ENCODE measurements around the gene GHDC. TPM values are rescaled to one million over a fixed set of nuclear protein-coding genes. Genes with fewer than 3 reads are reported as not detected.
A peak's percentile ranks its signal among the peaks of the same experiment; 100 is the strongest.

The GHDC gene
- total and polyA plus RNA-seq, 10 donors: 22.0 to 122 (median 39.6) TPM

DNA sequence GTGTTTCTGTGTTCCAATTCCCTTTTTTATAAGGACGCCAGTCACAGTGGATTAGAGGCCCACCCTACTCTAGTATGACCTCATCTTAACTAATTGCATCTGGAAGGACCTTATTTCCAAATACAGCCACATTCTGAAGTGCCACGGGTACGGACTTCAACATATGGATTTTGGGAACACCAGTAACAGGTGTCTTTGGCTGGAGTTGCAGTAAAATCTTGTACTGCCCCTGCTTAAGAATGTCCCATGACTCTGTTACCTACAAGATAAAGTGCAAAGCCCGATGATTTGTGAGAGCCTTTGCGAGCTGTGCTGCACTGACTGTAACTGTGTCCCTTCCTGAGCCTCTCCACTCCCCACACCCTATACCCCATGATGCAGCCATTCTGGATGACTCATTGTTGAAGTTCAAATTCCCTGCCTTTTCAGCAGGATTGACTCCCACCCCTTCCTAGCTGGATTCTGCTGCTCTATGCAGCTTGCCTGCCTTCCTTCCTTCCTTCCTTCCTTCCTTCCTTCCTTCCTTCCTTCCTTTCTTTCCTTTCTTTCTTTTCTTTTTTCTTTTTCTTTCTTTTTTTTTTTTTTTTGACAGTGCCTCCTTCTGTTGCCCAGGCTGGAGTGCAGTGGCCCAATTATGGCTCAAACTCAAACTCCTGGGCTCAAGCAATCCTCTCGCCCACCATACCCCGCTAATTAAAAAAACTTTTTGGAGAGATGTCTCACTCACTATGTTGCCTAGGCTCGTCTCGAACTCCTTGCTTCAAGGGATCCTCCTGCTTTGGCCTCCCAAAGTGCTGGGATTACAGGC lies 11.2 kb downstream of the GHDC start:
- Histone ChIP-seq H3K27ac (peak overlapping the region; percentile 59 to 92 (median 85)), H3K36me3 (no peaks in the 10 kb centered on the region), H3K4me3 (peak overlapping the region; percentile 36 to 81 (median 63))

DNA sequence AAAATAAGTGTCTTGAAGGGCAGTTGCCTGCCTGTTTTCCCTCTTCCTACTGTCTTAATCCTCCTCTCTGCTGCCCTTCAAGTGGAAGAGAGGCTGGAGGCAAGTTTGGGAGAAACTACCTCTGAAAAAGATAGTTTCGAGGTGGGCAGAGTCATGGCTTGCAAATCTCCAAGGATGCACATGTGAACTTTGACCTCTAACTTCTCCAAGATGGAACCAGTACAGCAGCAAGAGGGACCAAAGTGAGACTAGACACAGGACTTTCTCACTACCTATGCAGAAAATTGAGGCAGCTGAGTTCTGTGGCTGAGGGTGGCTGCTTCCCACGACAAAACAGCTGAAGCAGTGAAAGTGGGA lies 12.5 kb downstream of the GHDC start:
- H3K4me1 ChIP-seq: peaks cover 33 to 85% (median 59%) of the 10 kb centered on the region in 6 donors
- no peak overlapping the region for H3K4me3 ChIP-seq
- H3K27ac ChIP-seq: no peak overlapping the region
- WGBS, 5 donors: 75 to 90% (median 85%) methylated on average over 2 of the region's 2 CpGs
- H3K9me3 ChIP-seq: no peaks in the 10 kb centered on the region
- intact Hi-C loops (cut with DNase I; ENCODE audit: low total_unique reads): loop anchor here (10.0 kb wide), 1 partner anchor 67 kb away; the partner anchor contains the start of gene DHX58
- peaks cover 0 to 31% (median 5%) of the 10 kb centered on the region in 7 donors for H3K27me3 ChIP-seq (replicated peaks in 1 of 7)
- DNase-seq: no peak
- TF ChIP-seq POLR2A (IDR thresholded peaks at IDR 0.05): no peak
- TF ChIP-seq CTCF (IDR thresholded peaks at IDR 0.05 in 8 of 11, conservative IDR thresholded peaks at IDR 0.05 in 3 of 11): no peak
- TF ChIP-seq POLR2AphosphoS5 (IDR thresholded peaks at IDR 0.05): no peak
- no peaks in the 10 kb centered on the region for H3K36me3 ChIP-seq

More for the DNA sequence above, 11.2 kb downstream of the GHDC start:
- Histone ChIP-seq H3K9me3 (no peaks in the 10 kb centered on the region), H3K27me3 (replicated peaks in 1 of 7) (peaks cover 0 to 31% (median 5%) of the 10 kb centered on the region in 7 donors), H3K4me1 (peaks cover 33 to 83% (median 57%) of the 10 kb centered on the region in 6 donors)
- no peak for TF ChIP-seq POLR2A (IDR thresholded peaks at IDR 0.05)
- no peak for TF ChIP-seq CTCF (IDR thresholded peaks at IDR 0.05 in 8 of 11, conservative IDR thresholded peaks at IDR 0.05 in 3 of 11)
- TF ChIP-seq POLR2AphosphoS5 (IDR thresholded peaks at IDR 0.05): no peak
- 63 to 65% (median 64%) methylated on average over 9 of the region's 9 CpGs for WGBS, 5 donors
- intact Hi-C loops (cut with DNase I; ENCODE audit: low total_unique reads): loop anchor here (10.0 kb wide), 1 partner anchor 68 kb away; the partner anchor contains the start of gene DHX58
- no peak for DNase-seq

- Histone ChIP-seq H3K27me3 (replicated peaks in 1 of 7) (peaks cover 0 to 31% (median 5%) of the 10 kb centered on the region in 7 donors), H3K36me3 (no peaks in the 10 kb centered on the region), H3K4me3 (peak within 1 kb of the TSS; percentile 24 to 71 (median 47)), H3K4me1 (peaks cover 33 to 80% (median 59%) of the 10 kb centered on the region in 6 donors), H3K9me3 (no peaks in the 10 kb centered on the region), H3K27ac (peak within 1 kb of the TSS in 1 of 8 donors; percentile 15)
- WGBS, 5 donors: 3 to 13% (median 4%) methylated on average over 13 to 60 of the region's 60 CpGs
- peak; percentile 95 for DNase-seq
- intact Hi-C loops (cut with DNase I; ENCODE audit: low total_unique reads): loop anchor here (10.0 kb wide), 1 partner anchor 66 kb away; the partner anchor contains the start of gene DHX58
- TF ChIP-seq CTCF (IDR thresholded peaks at IDR 0.05 in 8 of 11, conservative IDR thresholded peaks at IDR 0.05 in 3 of 11) (peak in 10 of 11 experiments; percentile 33 to 79 (median 65)), POLR2AphosphoS5 (IDR thresholded peaks at IDR 0.05) (peak; percentile 31 to 79 (median 58)), POLR2A (IDR thresholded peaks at IDR 0.05) (peak in 1 of 3 donors; percentile 13)
These were observed 13.1 kb downstream of the GHDC start, which contains the start of gene KCNH4 for GRCh38 chr17:42180922-42181850. Gene KCNH4, minus strand, starts transcription at chr17:42181142. Its CDS starts 197 bp downstream, at chr17:42180945.
